NCI-H1105 (cell line): Measurements from ENCODE around the gene ZCRB1.

Experiments
- DNase-seq: peaks from one replicate; lab custom pipeline; 2025; lab: John Stamatoyannopoulos, UW

ZCRB1 gene

GRCh38 chr12:42327227-42327590 lies 1.3 kb upstream of the ZCRB1 start:
- DNase-seq: no peak

DNA sequence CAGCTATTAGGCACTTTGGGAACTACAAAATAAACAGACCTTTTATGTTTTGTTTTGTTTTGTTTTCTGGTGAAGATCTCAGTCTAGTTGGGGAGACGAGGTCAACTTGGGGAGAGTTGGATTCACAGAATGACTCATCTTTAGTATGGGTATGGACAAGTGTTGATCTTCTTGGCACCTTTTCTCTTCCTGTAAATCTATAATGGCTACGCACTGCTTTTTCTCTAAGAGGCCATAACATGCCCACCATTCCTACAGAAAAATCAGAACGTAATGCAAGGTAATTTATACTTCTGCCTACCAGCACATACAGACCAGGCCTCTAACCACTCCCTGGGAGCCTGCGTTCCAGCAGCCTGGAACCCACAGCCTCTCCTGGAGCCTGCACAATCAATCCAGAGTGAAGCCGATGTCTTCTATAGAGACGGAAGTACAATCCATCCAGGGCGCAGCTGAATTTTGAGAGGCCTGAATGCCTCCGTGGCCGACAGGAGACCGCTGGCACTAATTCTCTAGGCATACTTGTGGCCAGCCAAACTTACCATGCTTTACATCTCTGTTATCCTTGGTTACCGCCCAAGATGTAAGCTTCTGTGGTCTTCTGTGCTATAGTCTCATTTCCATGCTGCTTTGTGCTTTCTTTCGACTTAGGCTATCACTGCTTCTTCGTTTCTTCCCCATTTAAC lies 790 bp upstream of the ZCRB1 start:
- peak; percentile 36 for DNase-seq

DNA sequence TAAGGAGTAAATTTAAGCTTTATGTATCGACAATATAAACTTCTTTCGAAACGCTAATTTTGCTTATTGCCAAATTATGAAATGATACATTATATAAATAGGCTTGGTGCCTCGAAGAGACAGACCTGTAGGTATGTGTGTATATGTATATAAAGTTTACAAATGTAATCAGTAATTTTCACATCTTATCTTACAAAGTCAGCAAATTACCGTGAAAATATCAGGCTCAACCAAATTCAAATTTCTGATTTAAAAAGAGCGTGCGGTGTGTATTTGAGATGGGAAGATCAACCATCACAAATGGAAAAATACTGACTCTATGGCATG lies 605 bp downstream of the ZCRB1 start:
- DNase-seq: no peak

GRCh38 chr12:42323856-42324255 lies 2.0 kb downstream of the ZCRB1 start:
- DNase-seq: no peak

GRCh38 chr12:42322567-42322966 lies 3.3 kb downstream of the ZCRB1 start:
- DNase-seq: no peak

GRCh38 chr12:42320796-42321195 lies 5.1 kb downstream of the ZCRB1 start:
- DNase-seq: no peak

GRCh38 chr12:42315108-42315507 lies 10.8 kb downstream of the ZCRB1 start:
- no peak for DNase-seq

DNA sequence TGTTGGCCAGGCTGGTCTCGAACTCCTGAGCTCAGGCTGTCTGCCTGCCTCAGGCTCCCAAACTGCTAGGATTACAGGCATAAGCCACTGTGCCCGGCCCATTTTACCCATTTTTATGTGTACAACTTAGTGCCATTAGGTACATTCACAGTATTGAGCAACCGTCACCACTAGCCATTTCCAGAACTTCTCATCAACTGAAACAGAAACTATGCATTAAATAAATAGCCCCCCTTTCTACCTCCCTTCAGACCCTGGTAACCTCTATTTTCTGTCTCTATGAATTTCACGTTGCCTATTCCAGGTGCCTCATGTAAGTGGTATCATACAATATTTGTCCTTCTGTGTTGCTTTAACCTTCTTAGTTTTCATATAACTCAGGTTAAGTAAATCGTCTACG lies 15.9 kb downstream of the ZCRB1 start:
- no peak for DNase-seq

GRCh38 chr12:42308390-42308789 lies 17.5 kb downstream of the ZCRB1 start:
- DNase-seq: no peak

- no peak for DNase-seq
These were observed 19.6 kb downstream of the ZCRB1 start for GRCh38 chr12:42306297-42306696.

- no peak for DNase-seq
These were observed 26.2 kb downstream of the ZCRB1 start for GRCh38 chr12:42299392-42300308.

DNA sequence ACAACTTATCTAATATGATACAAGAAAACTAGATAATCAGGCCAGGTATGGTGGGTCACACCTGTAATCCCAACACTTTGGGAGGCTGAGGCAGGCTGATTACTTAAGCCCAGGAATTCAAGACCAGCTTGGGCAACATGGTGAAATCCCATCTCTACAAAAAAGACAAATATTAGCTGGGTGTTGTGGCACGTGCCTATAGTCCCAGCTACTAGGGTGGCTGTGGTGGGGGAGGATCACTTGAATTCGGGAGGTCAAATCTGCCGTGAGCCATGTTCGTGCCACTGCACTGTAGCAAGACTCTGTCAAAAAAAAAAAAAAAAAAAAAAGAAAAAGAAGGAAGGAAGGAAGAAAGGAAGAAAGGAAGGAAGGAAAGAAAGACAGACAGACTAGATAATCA lies 27.0 kb downstream of the ZCRB1 start:
- no peak for DNase-seq

GRCh38 chr12:42296503-42297109 lies 29.3 kb downstream of the ZCRB1 start:
- DNase-seq: no peak

DNA sequence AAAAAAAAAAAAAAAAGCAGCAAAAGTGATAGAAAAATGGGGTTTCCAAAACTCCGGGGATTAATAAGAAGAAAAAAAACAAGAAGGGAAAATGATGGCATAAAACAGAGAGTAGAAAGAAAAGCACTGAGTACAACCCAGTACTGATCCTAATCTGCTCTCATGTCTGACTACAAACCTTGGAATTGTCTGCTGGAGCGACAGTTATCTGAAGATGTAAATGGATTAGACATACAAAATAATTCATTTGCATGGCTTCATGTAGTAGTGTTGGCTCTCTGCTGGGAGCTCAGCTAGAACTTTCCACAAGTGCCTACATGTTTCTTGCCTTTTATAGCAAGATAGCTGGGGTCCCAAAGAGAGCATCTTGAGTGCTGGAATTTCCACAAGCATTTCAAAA lies 34.2 kb downstream of the ZCRB1 start:
- DNase-seq: no peak

- no peak for DNase-seq
These were observed 37.4 kb downstream of the ZCRB1 start for GRCh38 chr12:42288544-42288943.

DNA sequence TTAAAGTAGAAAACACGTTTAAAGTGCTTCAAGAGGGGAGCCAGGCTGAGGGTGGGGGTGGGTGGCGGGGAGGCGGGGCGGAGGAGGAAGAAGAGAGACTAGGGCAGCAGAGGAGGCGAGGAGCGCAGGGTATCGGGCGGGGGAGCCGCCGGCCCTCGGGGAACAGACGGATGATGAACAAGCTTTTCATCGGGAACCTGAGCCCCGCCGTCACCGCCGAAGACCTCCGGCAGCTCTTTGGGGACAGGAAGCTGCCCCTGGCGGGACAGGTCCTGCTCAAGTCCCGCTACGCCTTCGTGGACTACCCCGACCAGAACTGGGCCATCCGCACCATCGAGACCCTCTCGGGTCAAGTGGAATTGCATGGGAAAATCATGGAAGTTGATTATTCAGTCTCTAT lies 39.2 kb downstream of the ZCRB1 start:
- no peak for DNase-seq

GRCh38 chr12:42285431-42285830 lies 40.5 kb downstream of the ZCRB1 start:
- no peak for DNase-seq

DNA sequence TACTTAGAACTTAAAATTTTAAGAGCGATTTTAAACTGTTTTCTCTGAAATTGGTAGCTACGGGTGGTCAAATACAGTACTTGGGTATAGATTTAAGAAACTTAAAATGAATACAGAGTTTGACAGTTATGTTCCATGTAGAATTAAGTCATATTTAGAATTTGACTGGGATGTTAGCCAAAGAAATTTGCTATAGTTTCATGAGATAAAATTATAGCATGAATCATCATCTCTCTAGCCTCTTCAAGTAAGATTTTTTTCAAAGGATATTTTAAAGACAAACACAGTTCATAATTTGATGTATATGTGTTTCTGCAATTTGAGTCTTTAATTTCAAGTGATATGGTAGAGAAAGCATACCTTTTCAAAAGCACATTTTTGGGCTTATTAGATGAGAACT lies 41.0 kb downstream of the ZCRB1 start:
- DNase-seq: no peak

DNA sequence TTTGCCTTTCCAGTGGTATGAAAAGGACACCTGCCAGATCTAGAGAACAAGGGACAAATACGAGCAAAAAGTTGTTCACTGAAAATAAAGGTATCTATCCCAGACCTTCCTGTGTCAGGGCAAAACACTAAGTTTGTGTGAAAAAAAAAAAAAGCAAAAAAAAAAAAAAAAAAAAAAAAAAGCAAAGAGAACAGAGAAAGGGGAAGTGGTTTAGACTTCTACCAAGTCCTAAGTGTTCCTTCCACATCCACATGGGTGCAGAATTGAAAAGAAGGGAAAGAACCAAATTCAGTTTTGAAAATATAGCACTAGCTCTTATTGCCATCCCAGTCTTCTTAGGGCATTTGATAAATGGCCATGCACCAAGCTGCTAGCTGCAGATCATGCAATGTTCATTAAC lies 41.7 kb downstream of the ZCRB1 start:
- DNase-seq: no peak

DNA sequence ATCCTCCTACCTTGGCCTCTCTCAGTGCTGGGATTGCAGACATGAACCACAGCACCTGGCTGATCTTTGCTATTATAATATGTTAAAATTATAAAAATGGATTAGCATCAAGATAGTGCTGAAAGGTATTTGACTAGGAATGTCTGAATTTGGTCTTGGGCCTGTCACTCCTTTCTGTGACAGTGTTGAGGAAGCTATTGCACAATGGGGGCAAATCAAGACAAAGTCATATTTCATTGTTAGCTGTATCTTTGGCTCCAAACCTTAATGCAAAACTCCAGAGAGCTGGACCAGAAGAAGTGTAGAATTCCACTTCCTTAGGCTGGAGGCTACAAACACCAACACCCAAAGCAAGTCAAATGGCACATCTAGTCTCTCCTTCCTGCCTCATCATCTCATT lies 42.2 kb downstream of the ZCRB1 start:
- DNase-seq: no peak

GRCh38 chr12:42282294-42282693 lies 43.6 kb downstream of the ZCRB1 start:
- no peak for DNase-seq

DNA sequence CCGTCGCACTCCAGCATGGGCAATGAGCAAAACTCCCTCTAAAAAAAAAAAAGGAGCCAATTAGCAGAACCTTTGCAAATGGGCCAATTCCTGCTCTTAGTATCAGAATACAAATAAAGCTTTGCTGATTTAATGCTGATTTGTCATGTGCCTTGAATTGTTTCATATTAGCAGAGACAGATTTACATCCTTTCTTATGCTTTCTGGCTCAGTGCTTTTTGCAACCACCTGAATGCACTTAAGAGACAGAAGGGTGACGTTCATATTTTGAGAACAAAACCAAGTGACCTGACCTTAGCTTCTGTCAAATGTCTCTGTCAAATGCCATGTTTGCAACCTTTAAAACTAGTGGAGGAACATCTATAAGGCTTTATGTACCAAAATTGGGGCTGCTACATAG lies 44.0 kb downstream of the ZCRB1 start:
- no peak for DNase-seq

DNA sequence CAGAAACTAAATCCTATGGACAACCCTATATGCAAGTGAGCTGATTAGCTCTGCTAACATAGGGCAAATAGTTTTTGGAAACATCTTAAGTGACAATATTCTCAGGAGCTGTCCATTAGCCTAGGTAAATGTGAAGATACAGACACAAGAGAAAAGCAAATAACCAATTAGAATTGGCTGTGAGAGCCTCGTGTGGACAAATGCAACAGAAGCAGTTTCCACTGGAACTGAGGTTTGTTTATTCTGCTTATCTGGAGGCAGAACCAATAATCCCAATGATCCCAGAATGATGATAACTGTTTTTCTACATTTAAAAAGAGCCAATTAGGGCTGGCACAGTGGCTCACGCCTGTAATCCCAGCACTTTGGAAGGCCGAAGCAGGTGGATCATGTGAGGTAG lies 44.6 kb downstream of the ZCRB1 start:
- no peak for DNase-seq
